OCI-M1 (cell line): Measurements from ENCODE around the gene NPHP4.

Source experiments
- DNase-seq: peaks from one replicate; lab custom pipeline; 2025; lab: John Stamatoyannopoulos, UW

Gene NPHP4

DNA sequence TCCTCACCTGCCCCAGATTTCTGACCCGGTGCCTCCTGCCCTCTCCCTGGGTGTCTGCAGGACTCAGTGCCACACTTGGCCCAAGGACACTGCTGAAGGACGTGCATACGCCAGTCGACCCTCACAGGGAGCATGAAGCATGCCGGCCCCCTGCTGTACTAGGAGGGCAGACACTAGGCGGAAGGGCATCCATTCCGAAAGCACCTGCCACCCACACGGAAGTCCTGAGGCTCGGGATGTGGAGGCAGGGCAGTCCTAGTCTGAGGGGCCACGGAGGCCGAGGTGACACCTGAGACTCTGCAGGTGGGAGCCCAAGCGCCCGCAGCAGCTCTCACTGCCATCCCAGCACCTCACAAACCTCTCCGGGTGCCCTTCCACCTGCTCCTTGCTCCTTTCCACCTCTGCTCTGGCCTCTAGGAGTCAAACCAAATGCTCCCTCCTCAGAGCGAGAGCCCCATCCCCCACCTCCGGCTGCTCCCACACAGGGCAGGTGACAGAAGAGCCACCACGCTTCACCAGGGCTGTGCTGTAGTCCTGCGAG is 2.4 kb downstream of the NPHP4 start:
- no peak for DNase-seq

DNA sequence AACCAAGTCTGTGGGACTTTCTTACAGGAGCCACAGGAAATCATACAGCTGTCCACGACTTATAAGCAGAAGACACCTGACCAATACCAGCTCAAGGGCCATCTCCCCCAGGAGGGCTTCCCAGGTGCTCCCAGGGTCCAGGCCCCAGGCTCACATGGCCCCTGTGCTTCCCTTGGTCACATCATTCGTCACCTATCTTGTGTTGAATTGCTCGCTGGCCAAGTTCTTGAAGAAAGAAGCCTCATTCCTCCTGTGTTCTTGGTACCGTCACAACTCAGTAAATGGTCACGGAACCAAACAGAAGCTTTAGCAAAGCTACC is 3.0 kb downstream of the NPHP4 start:
- DNase-seq = no peak

DNA sequence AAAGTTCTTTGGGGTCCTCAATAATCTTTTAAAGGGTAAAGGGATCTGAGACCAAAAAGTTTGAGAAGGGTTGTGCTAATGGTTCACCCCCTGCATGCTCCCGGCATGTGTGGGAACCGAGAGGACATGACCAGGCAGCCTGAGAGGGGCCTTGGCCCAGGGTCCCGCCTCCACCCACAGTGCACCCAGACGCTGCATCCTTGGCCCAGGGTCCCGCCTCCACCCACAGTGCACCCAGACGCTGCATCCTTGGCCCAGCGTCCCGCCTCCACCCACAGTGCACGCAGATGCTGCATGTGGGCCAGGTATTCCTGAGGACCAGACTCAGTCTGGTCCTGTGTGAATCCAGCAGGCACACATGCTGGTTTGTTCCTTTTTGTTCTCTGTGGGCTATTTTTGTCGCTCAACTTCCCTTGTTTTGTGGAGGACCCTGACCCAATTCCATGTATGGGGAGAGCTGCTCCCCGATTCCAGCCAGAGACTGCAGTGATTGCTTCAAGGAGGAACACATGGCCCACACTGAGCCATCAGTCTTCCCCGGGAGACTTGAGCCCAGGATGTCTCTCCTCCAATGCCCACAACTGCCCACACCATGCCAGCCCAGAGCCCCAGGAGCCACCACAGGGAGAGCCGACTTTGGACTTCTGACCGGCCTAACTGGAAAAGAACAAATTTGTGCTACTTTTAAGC is 3.5 kb downstream of the NPHP4 start:
- DNase-seq = no peak

DNA sequence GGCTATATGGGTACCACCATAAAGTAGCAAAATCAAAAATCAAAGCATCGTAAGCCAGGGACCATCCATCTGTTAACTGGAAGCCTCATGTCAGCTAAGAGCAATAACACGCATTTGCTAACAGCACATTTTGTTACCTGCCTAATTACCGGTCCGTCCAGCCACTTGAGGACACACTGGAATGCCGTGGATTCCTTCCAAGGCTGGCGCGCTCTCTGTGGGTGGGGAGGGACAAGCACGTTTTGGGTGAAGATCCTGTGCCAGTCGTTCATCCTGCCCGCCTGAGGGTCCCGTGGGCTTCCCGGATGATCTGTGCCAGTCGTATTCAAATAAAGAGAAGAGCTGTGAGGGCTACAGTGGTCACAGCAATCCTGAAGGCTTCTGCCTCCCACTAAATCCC is 6.2 kb downstream of the NPHP4 start:
- DNase-seq = no peak

DNA sequence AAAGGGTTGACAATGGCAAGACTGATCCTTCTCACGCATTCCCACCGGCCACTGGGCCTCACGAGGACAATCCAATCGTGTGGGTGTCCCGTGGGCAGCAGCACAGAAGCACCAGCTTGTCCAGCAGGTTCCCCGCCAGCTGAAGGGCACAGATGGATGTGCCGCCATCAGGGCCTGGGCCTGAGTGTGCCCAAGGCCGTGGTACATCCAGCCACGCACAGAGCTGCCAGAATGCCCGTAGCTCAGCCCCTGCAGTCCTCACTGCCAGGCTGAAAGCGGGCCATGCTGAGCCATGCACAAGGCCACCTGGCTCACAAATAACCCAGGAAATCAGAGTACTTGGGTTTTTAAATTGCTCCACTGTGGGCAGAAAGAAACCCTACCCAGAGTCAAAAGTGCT is 7.0 kb downstream of the NPHP4 start:
- no peak for DNase-seq

DNA sequence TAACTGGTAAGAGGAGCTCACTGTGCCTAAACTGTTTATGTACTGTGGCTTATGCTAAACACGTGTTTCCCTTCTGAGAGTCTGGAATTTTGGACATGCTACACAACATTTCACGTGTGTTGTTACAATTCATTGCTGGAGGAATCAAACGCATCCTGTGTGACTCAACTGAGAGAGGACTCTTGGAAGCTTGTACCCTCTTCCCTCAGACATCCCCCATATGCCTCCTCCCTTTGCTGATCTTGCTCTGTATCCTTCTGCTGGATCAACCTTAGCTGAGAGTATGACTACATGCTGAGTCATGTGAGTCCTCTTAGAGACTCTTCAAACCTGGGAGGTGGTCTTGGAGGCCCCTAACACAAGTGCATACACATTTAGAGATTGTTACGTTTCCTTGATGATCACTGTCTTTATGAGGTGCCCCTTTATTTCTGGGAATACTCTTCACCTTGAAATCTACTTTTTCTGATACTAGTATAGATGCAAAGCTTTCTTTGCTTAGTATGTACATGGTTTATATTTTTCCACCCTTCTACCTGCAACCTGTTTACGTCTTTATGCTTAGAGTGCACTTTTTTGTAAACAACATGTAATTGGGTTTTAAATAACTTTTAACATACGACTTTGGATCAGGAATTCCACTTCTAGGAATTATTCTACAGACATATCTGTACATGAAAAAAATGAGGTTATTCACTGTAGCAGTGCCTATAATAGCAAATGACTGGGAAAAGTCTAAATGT is 8.7 kb downstream of the NPHP4 start:
- DNase-seq = no peak

DNA sequence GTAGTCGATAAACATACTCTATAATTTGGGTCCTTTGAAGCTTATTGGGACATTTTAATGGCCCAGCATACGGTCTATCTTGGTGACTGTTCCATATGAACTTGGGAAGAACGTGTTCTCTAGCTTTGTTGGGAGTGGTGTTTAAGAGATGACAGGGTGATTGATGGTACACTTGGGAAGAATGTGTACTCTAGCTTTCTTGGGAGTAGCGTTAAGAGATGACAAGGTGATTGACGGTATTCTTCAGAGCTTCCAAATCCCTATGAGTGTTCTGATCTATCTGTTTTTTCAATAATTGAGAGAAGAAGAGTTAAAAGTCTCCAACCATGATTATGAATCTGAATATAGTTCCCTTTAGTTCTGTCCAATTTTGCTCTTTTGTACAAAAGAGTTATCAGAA is 9.4 kb downstream of the NPHP4 start:
- no peak for DNase-seq

DNA sequence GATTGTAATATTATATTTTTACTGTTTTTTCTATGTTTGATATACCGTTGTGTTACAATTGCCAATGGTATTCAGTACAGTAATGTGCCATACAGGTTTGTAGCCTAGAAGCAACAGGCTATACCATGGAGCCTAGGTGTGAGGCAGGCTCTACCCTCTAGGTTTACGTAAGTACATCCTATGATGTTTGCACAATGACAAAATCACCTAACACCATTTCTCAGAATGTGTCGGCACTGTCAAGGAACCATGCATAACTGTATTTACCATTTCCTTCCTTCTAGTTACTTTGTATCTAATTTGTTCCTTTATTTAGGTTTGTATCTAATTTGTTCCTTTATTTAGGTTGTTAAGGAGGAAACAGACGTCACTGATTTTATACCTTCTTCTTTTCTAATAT is 9.9 kb downstream of the NPHP4 start:
- no peak for DNase-seq

DNA sequence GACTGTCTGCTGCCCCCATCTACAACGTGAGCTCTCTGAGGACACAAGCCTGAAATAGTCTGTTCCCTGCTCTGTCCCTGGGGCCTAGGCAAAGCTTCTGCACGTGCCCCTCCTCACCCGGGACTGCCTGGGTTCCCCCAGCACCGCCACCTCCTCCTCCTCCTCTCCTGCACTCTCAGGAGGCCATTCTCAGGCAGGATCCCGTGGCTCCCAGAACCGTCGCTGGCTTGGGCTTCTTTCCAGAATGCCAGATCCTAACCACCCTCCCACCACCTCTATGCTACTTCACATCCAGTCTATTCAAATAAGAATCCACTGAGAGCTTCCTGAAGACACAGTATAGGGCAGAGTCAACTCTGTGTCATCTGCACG is 11.2 kb downstream of the NPHP4 start:
- no peak for DNase-seq

DNA sequence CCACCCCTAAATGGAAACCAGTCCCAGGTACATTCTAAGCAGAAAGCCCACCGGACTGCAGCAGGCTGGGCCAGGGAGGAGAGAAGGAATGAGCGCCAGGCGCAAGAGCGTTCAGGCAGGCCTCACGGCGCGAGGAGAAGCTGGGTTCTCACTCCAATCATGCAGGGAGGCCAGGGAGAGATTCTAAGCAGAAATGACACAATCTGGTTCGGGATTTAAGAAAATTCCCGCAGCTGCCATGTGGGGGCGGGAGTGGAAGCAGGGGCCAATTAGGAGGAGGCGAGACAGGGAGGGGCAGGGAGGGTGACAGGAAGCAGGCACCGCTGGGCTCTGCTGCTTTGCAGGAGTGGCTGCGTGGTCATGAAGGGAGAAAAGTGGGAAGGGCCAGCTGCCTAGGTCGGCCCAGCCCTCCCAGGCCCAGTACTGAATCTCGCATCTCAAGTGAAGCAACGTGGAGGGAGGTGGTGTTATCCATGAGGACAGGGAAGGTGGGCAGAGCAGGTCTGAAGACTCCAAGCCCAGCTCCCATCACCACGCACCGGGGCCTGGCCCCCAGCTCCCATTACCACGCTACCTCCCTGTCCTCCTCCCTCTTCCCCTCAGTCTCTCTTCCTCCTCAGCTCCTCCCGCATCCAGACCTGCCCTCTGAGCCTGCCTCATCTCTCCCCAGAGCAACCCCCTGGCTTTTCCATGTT is 11.8 kb downstream of the NPHP4 start:
- peak; percentile 7 for DNase-seq

DNA sequence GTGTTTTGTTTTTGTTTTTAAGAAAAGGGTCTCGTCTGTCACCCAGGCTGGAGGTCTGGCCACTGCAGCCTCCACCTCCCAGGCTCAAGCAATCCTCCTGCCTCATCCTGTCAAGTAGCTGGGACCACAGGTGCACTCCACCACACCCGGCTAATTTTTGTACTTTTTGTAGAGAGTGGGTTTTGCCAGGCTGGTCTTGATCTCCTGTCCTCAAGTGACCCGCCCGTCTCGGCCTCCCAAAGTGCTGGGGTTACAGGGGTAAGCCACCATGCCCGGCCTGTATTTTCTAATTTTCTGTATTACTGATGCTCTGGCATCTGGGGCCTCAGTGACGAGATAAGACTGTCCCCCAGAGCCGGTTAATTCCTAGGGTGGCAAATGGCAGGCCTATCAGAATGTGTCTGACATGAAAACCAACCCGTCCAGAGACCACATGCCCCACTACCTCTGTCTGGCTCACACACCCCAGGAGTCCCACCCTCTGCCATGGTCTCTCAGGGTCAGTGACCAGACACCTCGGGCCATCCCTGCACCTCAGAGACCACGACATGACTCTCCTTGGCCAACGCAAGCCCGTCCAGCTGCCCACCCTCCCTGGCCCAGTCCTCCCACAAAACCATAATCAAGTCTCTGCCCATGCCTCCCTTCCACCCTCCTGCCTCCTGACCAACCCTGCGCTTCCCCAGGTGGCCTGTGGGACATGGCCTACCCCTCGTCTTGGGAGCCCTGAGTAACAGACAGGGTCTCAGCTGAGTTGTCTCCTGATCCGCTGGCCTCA is 12.5 kb downstream of the NPHP4 start:
- DNase-seq = no peak

DNA sequence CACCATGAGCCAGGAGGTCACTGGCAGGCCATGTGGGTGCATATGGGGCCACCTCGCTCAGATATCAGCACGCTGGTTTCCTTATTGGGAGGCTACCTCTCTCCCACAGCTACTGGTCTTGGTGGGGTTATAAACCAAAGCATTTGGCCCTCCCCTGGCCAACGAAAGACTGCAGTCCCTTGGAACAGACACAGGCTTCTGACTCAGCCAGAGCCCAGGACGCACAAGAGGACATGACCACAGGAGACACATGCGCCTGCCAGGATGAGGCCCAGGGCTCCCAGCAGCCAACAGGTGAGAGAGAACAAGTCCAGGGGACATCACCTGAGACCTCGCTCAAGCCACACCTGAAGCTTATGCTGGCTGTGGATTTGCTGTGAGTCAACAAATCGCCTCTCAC is 13.8 kb downstream of the NPHP4 start:
- DNase-seq = no peak

DNA sequence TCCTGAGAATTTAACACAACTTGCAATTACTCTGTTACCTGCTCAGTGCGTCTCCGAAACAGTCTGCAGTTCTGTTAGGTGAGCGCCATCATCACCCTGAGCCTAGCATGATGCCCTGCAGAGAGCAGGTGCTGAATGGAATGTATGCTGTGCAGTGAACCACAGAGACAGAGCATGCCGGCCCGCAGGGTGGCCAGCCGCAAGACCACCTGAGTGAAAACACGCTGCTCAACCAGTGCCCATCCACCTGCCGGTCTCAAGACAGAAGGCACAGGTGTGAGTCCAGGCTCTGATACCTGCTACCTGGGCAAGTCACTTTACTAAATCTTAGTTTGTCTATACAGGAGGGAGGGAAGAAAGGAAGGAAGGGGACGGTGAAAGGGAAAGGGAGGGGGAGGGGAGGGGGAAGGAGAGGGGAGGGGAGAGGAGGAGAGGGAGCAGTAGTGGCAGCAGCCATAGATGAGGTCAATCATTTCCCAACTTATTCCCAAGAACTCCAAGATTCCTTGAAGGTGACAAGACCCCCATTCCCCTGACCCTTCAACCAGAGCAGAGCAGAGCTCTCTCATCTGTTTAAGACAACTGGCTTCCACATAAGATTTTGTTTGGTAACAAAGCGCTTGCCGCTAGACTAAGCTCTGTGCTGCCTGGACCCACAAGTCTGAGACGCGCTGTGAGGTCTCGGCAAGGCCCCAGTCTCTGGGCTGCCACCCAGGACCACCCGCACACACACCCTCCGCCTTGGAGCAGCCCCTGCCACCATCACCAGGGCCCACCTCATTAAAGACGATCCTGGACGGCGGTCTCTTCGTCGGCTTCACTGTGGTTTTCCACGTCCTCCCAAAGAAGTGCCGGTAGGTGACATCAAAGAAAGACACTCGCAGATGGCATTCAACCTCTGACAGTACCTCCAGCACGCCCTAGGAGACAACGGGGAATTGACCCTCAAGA is 14.5 kb downstream of the NPHP4 start:
- DNase-seq = no peak

DNA sequence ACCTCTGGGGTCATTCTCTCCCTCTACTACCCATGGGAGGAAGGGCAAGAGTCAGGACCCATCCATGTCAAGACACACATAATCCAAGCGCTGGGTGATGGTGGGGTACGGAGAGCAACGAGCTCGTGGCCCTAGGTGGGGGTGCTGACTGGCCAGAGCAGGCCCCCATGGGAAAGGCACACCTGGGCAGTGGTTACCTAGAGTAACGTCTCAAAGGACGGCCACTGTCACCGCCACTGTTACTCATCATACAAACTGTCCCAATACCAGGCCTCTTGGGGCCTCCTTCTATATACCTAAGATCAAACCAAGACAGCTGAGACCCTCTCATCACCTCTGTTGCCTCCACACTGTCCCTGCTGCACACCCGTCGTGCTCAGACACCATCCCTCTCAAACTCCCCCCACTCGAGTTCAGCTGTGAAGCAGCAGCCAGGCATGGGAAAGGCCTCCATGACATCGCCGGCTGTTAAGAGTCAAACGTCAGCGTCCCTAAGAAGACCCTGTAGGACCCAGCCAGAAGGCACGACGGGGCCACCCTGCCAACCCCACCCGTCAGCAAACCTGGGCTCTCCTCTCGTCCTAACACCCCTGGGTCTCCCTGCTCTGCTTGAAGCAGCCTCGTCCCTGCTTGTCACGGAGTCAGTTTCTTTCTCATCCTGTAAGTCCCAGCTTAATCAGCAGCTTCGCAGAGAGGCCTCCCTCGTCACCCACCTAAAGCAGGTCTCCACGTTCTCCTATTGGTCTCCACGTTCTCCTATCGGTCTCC is 15.3 kb downstream of the NPHP4 start:
- no peak for DNase-seq

DNA sequence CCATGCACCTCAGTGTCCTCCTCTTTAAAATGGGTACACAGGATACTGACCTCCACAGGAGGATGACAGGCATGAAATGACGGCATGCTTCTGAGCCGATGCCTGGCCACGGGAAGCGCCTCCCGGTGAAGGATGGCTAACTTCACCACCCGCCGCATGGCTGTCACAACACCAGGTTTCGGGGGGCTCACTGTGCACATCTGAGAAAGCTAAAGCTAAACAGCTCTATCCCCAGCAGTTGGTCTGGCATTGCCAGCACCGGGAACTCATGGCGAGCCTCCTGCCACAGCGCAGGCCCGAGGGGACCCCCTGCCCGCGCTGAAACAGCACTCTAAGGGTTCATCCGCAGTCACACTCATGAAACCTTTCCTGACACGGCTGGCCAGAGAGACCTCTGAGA is 16.0 kb downstream of the NPHP4 start:
- DNase-seq = no peak

DNA sequence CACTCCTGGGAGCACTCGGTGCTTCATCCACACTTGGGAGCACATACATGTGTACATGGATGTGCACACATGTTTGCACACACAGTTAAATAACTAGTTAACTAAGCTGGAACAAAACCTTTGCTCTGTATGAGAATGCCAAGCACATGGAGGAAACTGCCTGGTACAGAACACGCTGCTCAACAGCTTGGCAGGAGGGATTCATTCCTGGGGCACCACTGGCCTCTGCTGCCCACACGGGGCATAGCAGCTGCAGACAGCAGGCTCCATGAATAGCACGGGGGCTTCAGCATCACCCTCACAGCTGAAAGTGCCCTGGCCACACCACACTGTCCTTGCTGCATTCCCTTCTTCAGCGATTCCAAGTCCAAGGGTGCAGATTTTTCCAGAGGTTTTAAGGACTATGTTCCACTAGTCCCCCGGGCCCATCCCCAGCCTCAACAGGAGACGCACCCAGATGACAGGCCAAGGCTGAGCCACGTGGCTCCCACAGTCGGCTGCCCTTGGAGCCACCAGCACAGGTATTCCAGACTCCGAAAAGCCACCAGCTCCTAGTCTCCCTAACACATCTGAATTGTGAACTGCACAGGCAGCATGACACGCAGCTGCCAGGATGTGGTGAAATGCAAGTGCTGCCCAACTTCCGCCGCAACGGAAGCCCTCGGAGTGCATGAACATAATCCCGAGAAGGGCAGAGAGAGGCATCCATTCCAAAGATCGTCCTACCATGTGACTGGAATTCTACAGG is 16.9 kb downstream of the NPHP4 start:
- DNase-seq = peak; percentile 37

DNA sequence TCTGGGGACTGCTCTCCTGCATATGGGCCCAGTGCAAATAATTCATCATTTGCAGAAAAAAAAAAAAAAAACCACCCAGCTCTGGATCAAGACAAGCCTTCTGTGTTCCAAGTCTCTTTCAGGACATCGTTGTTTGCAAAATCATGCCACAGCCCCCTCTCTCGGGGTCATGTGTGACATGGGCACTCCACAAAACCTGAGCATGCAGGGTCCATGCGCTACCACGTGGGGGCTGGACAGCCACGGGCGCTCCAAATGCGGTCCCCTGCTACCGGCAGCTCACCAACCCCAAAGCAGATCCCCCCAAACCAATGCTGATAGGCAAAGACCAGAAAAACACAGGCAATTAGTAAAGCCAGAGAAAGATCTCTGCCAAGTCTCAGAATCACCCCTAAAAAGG is 17.6 kb downstream of the NPHP4 start:
- DNase-seq = no peak

DNA sequence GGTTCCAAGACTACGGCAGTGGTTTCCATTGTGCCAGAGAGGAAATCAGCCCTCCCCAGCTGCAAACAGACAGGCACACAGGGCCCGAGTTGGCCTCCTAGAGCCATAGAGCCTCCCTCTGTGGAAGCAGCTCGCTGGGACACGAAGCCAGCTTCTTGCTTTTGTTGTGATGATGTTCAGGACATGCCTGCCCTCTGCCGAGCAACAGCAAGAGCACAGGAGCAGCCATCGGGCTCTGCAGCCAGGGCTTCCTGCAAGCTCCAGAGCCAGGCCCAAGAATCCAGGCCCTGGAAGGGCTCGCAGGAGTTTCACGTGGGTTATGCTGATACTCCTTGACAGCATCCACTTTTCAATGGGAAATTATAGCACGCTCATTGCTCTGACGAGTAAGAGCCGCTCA is 18.5 kb downstream of the NPHP4 start:
- DNase-seq = no peak

DNA sequence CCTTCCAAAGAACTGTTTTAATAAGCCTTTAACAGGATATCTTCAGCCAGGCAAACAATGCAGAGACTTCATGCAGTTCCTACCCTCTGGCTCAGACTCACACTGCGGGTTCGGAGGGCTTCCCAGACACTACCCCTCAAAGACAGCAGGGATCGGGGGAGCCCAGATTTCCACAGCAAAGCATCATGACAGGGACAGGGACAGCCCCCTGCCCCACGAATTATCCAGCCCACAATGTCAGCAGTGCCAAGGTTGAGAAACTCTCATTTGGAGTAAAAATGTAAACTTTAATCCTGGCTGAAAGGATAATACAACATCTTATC is 20.1 kb downstream of the NPHP4 start:
- no peak for DNase-seq
